Sigmoid colon (tissue), 3 donors: Measurements from ENCODE around the gene CARMIL1.

Experiments
- POLR2A ChIP-seq, 2 donors: fragments of 450-650 bp; IDR thresholded peaks; one replicate each; pipeline ENCODE4 v1.6.1; 2016; ENCODE audit warnings: antibody characterized with exemption in 2 of 2, mild to moderate bottlenecking in 2 of 2, moderate library complexity in 2 of 2
- TF ChIP-seq, protein P1 (sequence below), 4 experiments: fragments of 450-650 bp in 3 of 4; fragments of 200-600 bp in 1 of 4; IDR thresholded peaks; one replicate each; pipeline ENCODE4 v1.5.1; 2016 to 2019; ENCODE audit warnings: antibody characterized with exemption in 4 of 4, mild to moderate bottlenecking in 3 of 4, moderate library complexity in 2 of 4

DNA sequence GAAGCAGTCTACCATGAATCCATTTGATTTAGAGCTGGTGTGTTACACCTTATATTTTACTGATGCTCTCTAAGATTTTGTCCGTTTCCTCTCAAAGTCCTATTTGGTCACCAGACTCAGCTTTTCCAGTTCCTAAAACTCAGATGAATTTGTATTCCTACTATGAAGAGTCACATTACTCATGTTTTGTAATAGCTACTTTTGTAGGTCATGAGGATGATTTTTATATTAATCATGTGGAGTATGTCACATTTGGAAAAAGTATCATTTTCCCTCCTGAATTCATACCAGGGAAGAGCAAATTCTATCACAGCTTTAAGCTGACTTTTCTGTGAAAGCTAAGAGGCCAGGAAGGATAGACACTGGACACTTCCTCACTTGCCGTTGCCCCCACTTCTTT, 232.2 kb downstream of the CARMIL1 start:
- TF ChIP-seq POLR2A (IDR thresholded peaks at IDR 0.05): no peak
- TF ChIP-seq, protein P1, sequence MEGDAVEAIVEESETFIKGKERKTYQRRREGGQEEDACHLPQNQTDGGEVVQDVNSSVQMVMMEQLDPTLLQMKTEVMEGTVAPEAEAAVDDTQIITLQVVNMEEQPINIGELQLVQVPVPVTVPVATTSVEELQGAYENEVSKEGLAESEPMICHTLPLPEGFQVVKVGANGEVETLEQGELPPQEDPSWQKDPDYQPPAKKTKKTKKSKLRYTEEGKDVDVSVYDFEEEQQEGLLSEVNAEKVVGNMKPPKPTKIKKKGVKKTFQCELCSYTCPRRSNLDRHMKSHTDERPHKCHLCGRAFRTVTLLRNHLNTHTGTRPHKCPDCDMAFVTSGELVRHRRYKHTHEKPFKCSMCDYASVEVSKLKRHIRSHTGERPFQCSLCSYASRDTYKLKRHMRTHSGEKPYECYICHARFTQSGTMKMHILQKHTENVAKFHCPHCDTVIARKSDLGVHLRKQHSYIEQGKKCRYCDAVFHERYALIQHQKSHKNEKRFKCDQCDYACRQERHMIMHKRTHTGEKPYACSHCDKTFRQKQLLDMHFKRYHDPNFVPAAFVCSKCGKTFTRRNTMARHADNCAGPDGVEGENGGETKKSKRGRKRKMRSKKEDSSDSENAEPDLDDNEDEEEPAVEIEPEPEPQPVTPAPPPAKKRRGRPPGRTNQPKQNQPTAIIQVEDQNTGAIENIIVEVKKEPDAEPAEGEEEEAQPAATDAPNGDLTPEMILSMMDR (IDR thresholded peaks at IDR 0.05): no peak
